GM12878 (cell line): Measurements from ENCODE around the gene LMO7. TPM values are rescaled to one million over a fixed set of nuclear protein-coding genes. Genes with fewer than 3 reads are reported as not detected.

Source experiments
- ATAC-seq: fragments of 200-7000 bp; cut with Tn5 transposase; 3 replicates; pipeline ENCODE4 v1.9.1; 2020; ENCODE audit warnings: mild to moderate bottlenecking, moderate library complexity
- BruUV-seq: library from RNA; stranded (reverse); fragments of 400-500 nt; replicated peaks from 2 replicates; lab custom pipeline; 2021; lab: Mats Ljungman, UMichigan
- CTCF ChIA-PET: fragments of 300-600 bp; sonication (Branson Sonifier 250); formaldehyde crosslinking; extraction: SDS; loops from one replicate; lab custom pipeline; 2021; ENCODE audit warnings: inconsistent platforms; lab: Yijun Ruan, JAX
- POLR2A ChIA-PET: fragments of 350-600 bp; formaldehyde crosslinking; extraction: SDS; loops from one replicate; lab custom pipeline; 2021; ENCODE audit warnings: inconsistent platforms; lab: Charles Lee
- RAD21 ChIA-PET: fragments of 300-600 bp; sonication (Branson Sonifier 250); formaldehyde crosslinking; loops from one replicate; lab custom pipeline; 2023; ENCODE audit warnings: antibody characterized with exemption; ENCODE audit not compliant: unreplicated experiment; lab: Charles Lee
- SMC1A ChIA-PET: fragments of 300-600 bp; sonication (Branson Sonifier 250); formaldehyde crosslinking; loops from one replicate; lab custom pipeline; 2023; ENCODE audit not compliant: unreplicated experiment, uncharacterized antibody; lab: Charles Lee
- DNase-seq: peaks from one replicate; pipeline ENCODE4 v3.0.0-alpha.2; 2011; ENCODE audit warnings: low read depth, low spot score
- FAIRE-seq: peaks from 3 replicates; lab custom pipeline; 2011; peaks lifted over from hg19 to GRCh38; lab: Jason Lieb, UNC
- H2AFZ ChIP-seq: 2 replicates; pipeline ENCODE4 v1.6.0; 2011; ENCODE audit warnings: low read depth, low read length, control low read depth; ENCODE audit not compliant: control insufficient read depth
- H3K27ac ChIP-seq: 2 replicates; pipeline ENCODE4 v1.5.1; 2011; ENCODE audit warnings: control low read depth; ENCODE audit not compliant: control insufficient read depth, insufficient read depth
- H3K27me3 ChIP-seq, 2 experiments: replicated peaks in 1 of 2; 2 replicates each; pipeline versions ENCODE4 v1.6.0 to v1.6.1; 2011; ENCODE audit warnings: low read length in 1 of 2; ENCODE audit not compliant: control insufficient read depth in 2 of 2, insufficient read depth in 2 of 2
- H3K36me3 ChIP-seq, 2 experiments: 2 replicates each; pipeline ENCODE4 v1.5.1; 2011; ENCODE audit warnings: low read length in 1 of 2; ENCODE audit not compliant: control insufficient read depth in 2 of 2, insufficient read depth in 2 of 2
- H3K4me1 ChIP-seq: 2 replicates; pipeline ENCODE4 v1.6.1; 2011; ENCODE audit warnings: mild to moderate bottlenecking, low read length, moderate library complexity, mixed read lengths; ENCODE audit not compliant: control insufficient read depth, insufficient read depth
- H3K4me2 ChIP-seq: 2 replicates; pipeline ENCODE4 v1.6.0; 2011; ENCODE audit warnings: control low read depth; ENCODE audit not compliant: control insufficient read depth, insufficient read depth
- H3K4me3 ChIP-seq: fragments of 200-600 bp; sonication (generic); 2 replicates; pipeline ENCODE4 v1.5.1; 2016
- H3K79me2 ChIP-seq: 2 replicates; pipeline ENCODE4 v1.6.0; 2011; ENCODE audit warnings: low read length; ENCODE audit not compliant: control insufficient read depth, insufficient read depth
- H3K9ac ChIP-seq: 2 replicates; pipeline ENCODE4 v1.8.0; 2011; ENCODE audit warnings: low read length, control low read depth, mixed read lengths; ENCODE audit not compliant: control insufficient read depth, insufficient read depth
- H3K9me3 ChIP-seq: replicated peaks from 3 replicates; pipeline ENCODE4 v1.5.1; 2011; ENCODE audit warnings: mild to moderate bottlenecking, low read length; ENCODE audit not compliant: control insufficient read depth, insufficient read depth
- H4K20me1 ChIP-seq: 2 replicates; pipeline ENCODE4 v1.6.0; 2011; ENCODE audit not compliant: control insufficient read depth, insufficient read depth
- HDAC2 ChIP-seq: fragments of 200-600 bp; sonication (generic); IDR thresholded peaks from 2 replicates; pipeline ENCODE4 v1.6.1; 2017
- JUNB ChIP-seq: IDR thresholded peaks from 2 replicates; pipeline ENCODE4 v1.6.1; 2016; ENCODE audit warnings: antibody characterized with exemption, mild to moderate bottlenecking
- KDM1A ChIP-seq: fragments of 200-600 bp; sonication (generic); IDR thresholded peaks from 2 replicates; pipeline ENCODE4 v1.6.1; 2016; ENCODE audit warnings: borderline replicate concordance
- SMAD5 ChIP-seq: IDR thresholded peaks from 2 replicates; pipeline ENCODE4 v1.6.1; 2016; ENCODE audit warnings: antibody characterized with exemption, low read depth
- SMC3 ChIP-seq: IDR thresholded peaks from 2 replicates; pipeline ENCODE4 v1.6.1; 2011; ENCODE audit warnings: low read length, improper control_type of control experiment, borderline replicate concordance
- WGBS: methylation state at CpG from one replicate; pipeline ENCODE4 v1.1.6; 2016; ENCODE audit warnings: low lambda C conversion rate; ENCODE audit not compliant: insufficient replicate concordance, insufficient coverage; ENCODE audit errors: missing lambda C conversion rate; 5-methylcytosine and 5-hydroxymethylcytosine counted together
- in situ Hi-C: fragments of 300-500 bp; cut with MboI; formaldehyde crosslinking; loops from 9 replicates; pipeline ENCODE4 v1.14.3; 2018; ENCODE audit warnings: mixed read lengths
- intact Hi-C: fragments of 100-400 bp; cut with micrococcal nuclease; formaldehyde crosslinking; loops from one replicate; pipeline ENCODE4 v1.14.2; 2022; ENCODE audit not compliant: unreplicated experiment
- polyA plus RNA-seq, 11 experiments: library from polyadenylated mRNA; depleted of rRNA in 4 of 11; unstranded in 6 of 11; stranded (reverse) in 5 of 11; fragments of >200 nt; fragmentation: Nextera tagmentation in 4 of 11; fragmentation: Illumina TruSeq in 1 of 11; extraction: Ambion mirVana in 4 of 11; extraction: Trizol in 1 of 11; gene quantifications; 1 replicate in 1 of 11; 2 replicates in 10 of 11; pipeline versions ENCODE4 v1.2.1 to v1.2.3, GENCODE V29; 2011 to 2016; ENCODE audit warnings: inconsistent platforms in 2 of 11, missing spikeins in 2 of 11, low read depth in 1 of 11
- total RNA-seq, 4 experiments: library from RNA; depleted of rRNA in 3 of 4; stranded (reverse); fragments of >200 nt in 3 of 4; fragmentation: Illumina TruSeq in 1 of 4; extraction: Trizol in 1 of 4; gene quantifications; 2 replicates each; pipeline versions ENCODE4 v1.2.1 to v1.2.3, GENCODE V29; 2013 to 2021
- TF ChIP-seq, protein P1 (sequence below): fragments of 450-650 bp; formaldehyde crosslinking; IDR thresholded peaks from 2 replicates; pipeline ENCODE4 v1.5.0; 2022; ENCODE audit warnings: mild to moderate bottlenecking, missing genetic modification characterization
- TF ChIP-seq, protein P2 (sequence below): IDR thresholded peaks from 2 replicates; pipeline ENCODE4 v1.6.1; 2011; ENCODE audit warnings: borderline replicate concordance, low read depth, mild to moderate bottlenecking, moderate library complexity, low read length; ENCODE audit not compliant: insufficient read depth, poor library complexity, severe bottlenecking

LMO7 gene
- total and polyA plus RNA-seq, 10 of the 15 experiments (the other 5 are each of a cell fraction or from before 2014, with no cell fraction given), result 8.5 to 67.8 (median 36.8) TPM

DNA sequence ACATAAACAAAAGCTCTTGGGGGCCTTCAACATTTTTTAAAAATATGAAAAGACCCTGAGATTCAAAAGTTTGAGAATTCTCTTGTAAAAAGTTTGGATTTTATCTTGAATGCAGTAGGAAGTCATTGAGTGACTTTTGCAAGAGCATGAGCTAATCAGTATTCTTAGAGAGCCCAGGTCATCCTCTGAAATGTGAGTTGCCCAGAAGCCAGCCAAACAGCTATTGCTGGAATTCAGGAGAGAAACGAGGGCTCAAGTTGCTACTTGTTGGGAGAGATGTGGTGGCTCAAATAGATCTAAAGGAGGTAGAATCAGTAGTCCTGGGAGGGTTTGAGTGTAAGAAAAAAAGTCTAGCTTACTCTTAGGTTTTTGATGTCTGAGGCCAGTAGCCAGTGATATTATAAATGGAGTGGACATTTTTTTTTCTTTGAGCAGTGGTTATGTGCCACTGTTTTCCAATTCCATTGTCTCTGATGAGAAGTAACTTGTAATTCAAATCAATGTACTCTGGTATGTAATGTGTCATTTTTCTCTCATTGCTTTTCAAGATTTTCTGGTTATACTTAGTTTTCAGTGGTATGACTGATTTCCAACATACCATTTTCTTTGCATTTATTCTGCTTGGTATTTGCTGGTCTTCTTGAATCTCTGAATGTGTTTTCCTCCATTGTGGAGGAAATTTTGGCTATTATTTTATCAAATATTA is 30.7 kb downstream of the LMO7 start:
- TF ChIP-seq JUNB (no peak), HDAC2 (no peak), SMAD5 (no peak), KDM1A (no peak), SMC3 (no peak)
- TF ChIP-seq, protein P1, sequence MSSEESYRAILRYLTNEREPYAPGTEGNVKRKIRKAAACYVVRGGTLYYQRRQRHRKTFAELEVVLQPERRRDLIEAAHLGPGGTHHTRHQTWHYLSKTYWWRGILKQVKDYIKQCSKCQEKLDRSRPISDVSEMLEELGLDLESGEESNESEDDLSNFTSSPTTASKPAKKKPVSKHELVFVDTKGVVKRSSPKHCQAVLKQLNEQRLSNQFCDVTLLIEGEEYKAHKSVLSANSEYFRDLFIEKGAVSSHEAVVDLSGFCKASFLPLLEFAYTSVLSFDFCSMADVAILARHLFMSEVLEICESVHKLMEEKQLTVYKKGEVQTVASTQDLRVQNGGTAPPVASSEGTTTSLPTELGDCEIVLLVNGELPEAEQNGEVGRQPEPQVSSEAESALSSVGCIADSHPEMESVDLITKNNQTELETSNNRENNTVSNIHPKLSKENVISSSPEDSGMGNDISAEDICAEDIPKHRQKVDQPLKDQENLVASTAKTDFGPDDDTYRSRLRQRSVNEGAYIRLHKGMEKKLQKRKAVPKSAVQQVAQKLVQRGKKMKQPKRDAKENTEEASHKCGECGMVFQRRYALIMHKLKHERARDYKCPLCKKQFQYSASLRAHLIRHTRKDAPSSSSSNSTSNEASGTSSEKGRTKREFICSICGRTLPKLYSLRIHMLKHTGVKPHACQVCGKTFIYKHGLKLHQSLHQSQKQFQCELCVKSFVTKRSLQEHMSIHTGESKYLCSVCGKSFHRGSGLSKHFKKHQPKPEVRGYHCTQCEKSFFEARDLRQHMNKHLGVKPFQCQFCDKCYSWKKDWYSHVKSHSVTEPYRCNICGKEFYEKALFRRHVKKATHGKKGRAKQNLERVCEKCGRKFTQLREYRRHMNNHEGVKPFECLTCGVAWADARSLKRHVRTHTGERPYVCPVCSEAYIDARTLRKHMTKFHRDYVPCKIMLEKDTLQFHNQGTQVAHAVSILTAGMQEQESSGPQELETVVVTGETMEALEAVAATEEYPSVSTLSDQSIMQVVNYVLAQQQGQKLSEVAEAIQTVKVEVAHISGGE (CRISPR knock-in tag), result no peak
- TF ChIP-seq, protein P2, sequence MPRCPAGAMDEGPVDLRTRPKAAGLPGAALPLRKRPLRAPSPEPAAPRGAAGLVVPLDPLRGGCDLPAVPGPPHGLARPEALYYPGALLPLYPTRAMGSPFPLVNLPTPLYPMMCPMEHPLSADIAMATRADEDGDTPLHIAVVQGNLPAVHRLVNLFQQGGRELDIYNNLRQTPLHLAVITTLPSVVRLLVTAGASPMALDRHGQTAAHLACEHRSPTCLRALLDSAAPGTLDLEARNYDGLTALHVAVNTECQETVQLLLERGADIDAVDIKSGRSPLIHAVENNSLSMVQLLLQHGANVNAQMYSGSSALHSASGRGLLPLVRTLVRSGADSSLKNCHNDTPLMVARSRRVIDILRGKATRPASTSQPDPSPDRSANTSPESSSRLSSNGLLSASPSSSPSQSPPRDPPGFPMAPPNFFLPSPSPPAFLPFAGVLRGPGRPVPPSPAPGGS, result no peak
- no peaks in the 10 kb centered on the region; the same call in 2 of the 3 replicates for H3K9me3 ChIP-seq
- POLR2A ChIA-PET, result no interaction called here
- H3K4me3 ChIP-seq, result no peak overlapping the region
- ATAC-seq (no peak), FAIRE-seq (no peak), DNase-seq (no peak)
- H3K9ac ChIP-seq, result no peak overlapping the region
- in situ Hi-C loops, result no loop called here
- H3K79me2 ChIP-seq, result no peaks in the 10 kb centered on the region
- BruUV-seq, result no TSS peak
- H3K36me3 ChIP-seq, result no peaks in the 10 kb centered on the region
- H3K27me3 ChIP-seq, result no peaks in the 10 kb centered on the region
- SMC1A ChIA-PET, result interaction anchor here (0.9 kb wide), 1 partner anchor 30 kb away, joined by 3 read pairs; no protein-coding TSS in a partner anchor
- WGBS, result 82% methylated on average over 1 of the region's 1 CpG
- no peak overlapping the region for H3K4me2 ChIP-seq
- CTCF ChIA-PET, result interaction anchor here (0.8 to 0.9 kb wide), 2 partner anchors 29 to 202 kb away, joined by 3 read pairs; no protein-coding TSS in a partner anchor
- no peak overlapping the region for H3K27ac ChIP-seq
- H4K20me1 ChIP-seq, result no peaks in the 10 kb centered on the region
- intact Hi-C loops, result no loop called here
- no peak overlapping the region for H2AFZ ChIP-seq
- RAD21 ChIA-PET, result interaction anchor here (1.2 kb wide), 1 partner anchor 294 kb away, joined by 3 read pairs; no protein-coding TSS in a partner anchor
- peaks cover 4% of the 10 kb centered on the region; the same call in 1 of the 2 replicates for H3K4me1 ChIP-seq
